ENCODE measurements around the gene TSPOAP1. TPM values are rescaled to one million over a fixed set of nuclear protein-coding genes. Genes with fewer than 3 reads are reported as not detected.

TSPOAP1 gene
- polyA plus RNA-seq, 1 experiment = 5.6 TPM

GRCh38 chr17:58254803-58255202, 73.8 kb downstream of the TSPOAP1 start:
- ChIA-PET CTCF (no interaction called here), POLR2A (no interaction called here)
- no peak for DNase-seq (ENCODE audit: low read depth)
- no peak overlapping the region for H3K4me3 ChIP-seq (ENCODE audit: low read depth, low read length)
- H3K27me3 ChIP-seq (ENCODE audit: control insufficient read depth, insufficient read depth, low read length) = peaks cover 4% of the 10 kb centered on the region; the same call in 1 of the 2 replicates
- H3K36me3 ChIP-seq (ENCODE audit: control insufficient read depth, insufficient read depth, low read length) = no peaks in the 10 kb centered on the region
- no peak for TF ChIP-seq CTCF (IDR thresholded peaks at IDR 0.05; ENCODE audit: insufficient read depth, low read depth, low read length)

- ChIA-PET CTCF (no interaction called here), POLR2A (no interaction called here)
- DNase-seq (ENCODE audit: low read depth) = no peak
- Histone ChIP-seq H3K36me3 (ENCODE audit: control insufficient read depth, insufficient read depth, low read length) (no peaks in the 10 kb centered on the region), H3K27me3 (ENCODE audit: control insufficient read depth, insufficient read depth, low read length) (peaks cover 7% of the 10 kb centered on the region), H3K4me3 (ENCODE audit: low read depth, low read length) (no peak overlapping the region)
- TF ChIP-seq CTCF (IDR thresholded peaks at IDR 0.05; ENCODE audit: insufficient read depth, low read depth, low read length) = no peak
These were observed 75.5 kb downstream of the TSPOAP1 start for GRCh38 chr17:58253082-58253481.

- TF ChIP-seq CTCF (IDR thresholded peaks at IDR 0.05; ENCODE audit: insufficient read depth, low read depth, low read length) = no peak
- Histone ChIP-seq H3K4me3 (ENCODE audit: low read depth, low read length) (no peak overlapping the region), H3K36me3 (ENCODE audit: control insufficient read depth, insufficient read depth, low read length) (no peaks in the 10 kb centered on the region), H3K27me3 (ENCODE audit: control insufficient read depth, insufficient read depth, low read length) (peaks cover 7% of the 10 kb centered on the region)
- DNase-seq (ENCODE audit: low read depth) = no peak
- CTCF ChIA-PET = no interaction called here
- POLR2A ChIA-PET = no interaction called here
These were observed 76.5 kb downstream of the TSPOAP1 start for GRCh38 chr17:58252141-58252540.

Small RNAs within 50 kb of the gene (small RNA-seq; reads per million reads assigned to genes)
- not detected for gene MIR4736 (ENCODE audit: insufficient read length, low read depth, low replicate concordance)

Other genes with a start within 250 kb of the TSPOAP1 start
- gene DYNLL2, start 245.4 kb downstream of the TSPOAP1 start, polyA plus RNA-seq (2011; rRNA removed) = 13.1 and 16.9 TPM in 2 replicates
- not detected in 2 replicates for gene OR4D1, start 180.4 kb downstream of the TSPOAP1 start, polyA plus RNA-seq (2011; rRNA removed)
- not detected in 2 replicates for gene OR4D2, start 161.8 kb downstream of the TSPOAP1 start, polyA plus RNA-seq (2011; rRNA removed)
- gene EPX, start 136.1 kb downstream of the TSPOAP1 start, polyA plus RNA-seq (2011; rRNA removed) = not detected in 2 replicates
- gene MKS1, start 109.5 kb downstream of the TSPOAP1 start, polyA plus RNA-seq (2011; rRNA removed) = 11.6 and 14.1 TPM in 2 replicates
- gene LPO, start 90.2 kb downstream of the TSPOAP1 start, polyA plus RNA-seq (2011; rRNA removed) = 0.06 and 0.07 TPM in 2 replicates
- not detected in 2 replicates for gene MPO, start 47.9 kb downstream of the TSPOAP1 start, polyA plus RNA-seq (2011; rRNA removed)
- gene SUPT4H1, start 23.4 kb upstream of the TSPOAP1 start, polyA plus RNA-seq (2011; rRNA removed) = 145 and 215 TPM in 2 replicates
- not detected in 2 replicates for gene RNF43, start 88.7 kb upstream of the TSPOAP1 start, polyA plus RNA-seq (2011; rRNA removed)
- gene HSF5, start 159.6 kb upstream of the TSPOAP1 start, polyA plus RNA-seq (2011; rRNA removed) = not detected in 2 replicates
- gene MTMR4, start 185.8 kb upstream of the TSPOAP1 start, polyA plus RNA-seq (2011; rRNA removed) = 19.5 and 35.2 TPM in 2 replicates

Data from BJ (cell line).